Smooth muscle cell of the umbilical artery (primary cell): ENCODE results near the gene RARRES2. TPM values are rescaled to one million over a fixed set of nuclear protein-coding genes. Genes with fewer than 3 reads are reported as not detected.

Experiments used
- total RNA-seq: library from RNA; depleted of rRNA; stranded (reverse); fragments of >200 nt; gene quantifications from 2 replicates; pipeline ENCODE4 v1.2.3, GENCODE V29; 2014

RARRES2 gene
- total RNA-seq = 2.7 TPM in 1 of 2 replicates, not detected in the other

GRCh38 chr7:150341263-150342120 lies at the start of gene RARRES2:
RARRES2 (minus strand) TSS chr7:150341629; CDS start chr7:150340609, 1,020 bp downstream.

GRCh38 chr7:150378853-150379440 lies 37.5 kb upstream of the RARRES2 start, which contains the start of gene ZNF775:
ZNF775 (plus strand) TSS chr7:150379330; CDS start chr7:150388471, 9,141 bp downstream.

GRCh38 chr7:150368096-150368883 lies 26.9 kb upstream of the RARRES2 start, which contains the start of gene REPIN1:
REPIN1 (plus strand) TSS chr7:150368822; CDS start chr7:150369712, 890 bp downstream.

GRCh38 chr7:150322833-150323681 lies 18.4 kb downstream of the RARRES2 start, which contains the start of the genes ACTR3C and LRRC61:
ACTR3C (minus strand) TSS chr7:150323545; CDS start chr7:150295296, 28,249 bp downstream.
LRRC61 (plus strand) TSS chr7:150323355; CDS start chr7:150336862, 13,507 bp downstream.

Other genes with a start within 250 kb of the RARRES2 start
- 1.8 and 2.2 TPM in 2 replicates for gene LRRC61, start 18.3 kb downstream of the RARRES2 start, total RNA-seq
- gene ACTR3C, start 18.1 kb downstream of the RARRES2 start, total RNA-seq = 1.2 TPM in 2 replicates
- gene REPIN1, start 27.2 kb upstream of the RARRES2 start, total RNA-seq = 48.4 and 87.7 TPM in 2 replicates
- 5.6 and 5.9 TPM in 2 replicates for gene ZNF775, start 37.7 kb upstream of the RARRES2 start, total RNA-seq
- gene GIMAP8, start 109.0 kb upstream of the RARRES2 start, total RNA-seq = under 0.01 TPM in 1 of 2 replicates, not detected in the other
- not detected in 2 replicates for gene GIMAP7, start 173.2 kb upstream of the RARRES2 start, total RNA-seq
- 0.23 and 0.59 TPM in 2 replicates for gene GIMAP4, start 225.8 kb upstream of the RARRES2 start, total RNA-seq